ENCODE measurements around the gene CAPN8.

Gene CAPN8

DNA sequence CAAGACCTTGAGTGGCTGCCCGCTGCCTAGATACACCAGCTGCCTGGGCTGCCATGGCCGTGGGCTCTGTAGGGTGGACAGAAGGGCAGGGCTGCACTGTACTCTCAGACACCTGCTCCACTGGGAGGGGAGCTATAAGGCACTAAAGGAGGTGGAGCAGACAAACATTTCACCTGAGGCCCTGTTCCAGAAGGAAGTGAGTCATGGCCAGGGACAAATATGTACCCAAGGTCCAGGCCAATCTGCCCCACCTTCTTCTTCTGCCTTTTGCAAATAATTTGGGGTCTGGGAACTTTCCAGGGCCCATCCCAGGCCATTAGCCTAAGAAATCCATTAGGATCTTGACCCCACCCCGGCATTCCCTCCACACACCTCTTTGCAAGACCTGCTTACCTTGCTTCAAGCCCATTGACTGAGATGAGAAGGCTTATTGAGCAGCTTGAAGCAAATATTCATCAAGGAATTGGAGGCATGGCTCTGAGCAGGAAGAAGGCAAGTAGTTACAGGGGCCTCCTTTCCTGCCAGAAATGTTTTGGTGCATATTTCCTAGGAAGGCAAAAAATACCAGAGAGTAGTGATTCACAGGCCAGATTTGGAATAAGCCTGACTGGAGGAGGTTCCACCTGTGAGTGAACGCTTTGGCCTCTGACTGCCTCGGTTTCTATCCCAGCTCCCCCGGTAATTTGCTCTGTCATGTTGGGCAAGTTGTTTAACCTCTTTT, at the start of gene CAPN8:
Gene CAPN8, minus strand, starts transcription at position 110 of the 721 bp plus-strand sequence. Its CDS starts 55 bp downstream, at position 55.
- DNase-seq (ENCODE audit: low spot score), result no peak

DNA sequence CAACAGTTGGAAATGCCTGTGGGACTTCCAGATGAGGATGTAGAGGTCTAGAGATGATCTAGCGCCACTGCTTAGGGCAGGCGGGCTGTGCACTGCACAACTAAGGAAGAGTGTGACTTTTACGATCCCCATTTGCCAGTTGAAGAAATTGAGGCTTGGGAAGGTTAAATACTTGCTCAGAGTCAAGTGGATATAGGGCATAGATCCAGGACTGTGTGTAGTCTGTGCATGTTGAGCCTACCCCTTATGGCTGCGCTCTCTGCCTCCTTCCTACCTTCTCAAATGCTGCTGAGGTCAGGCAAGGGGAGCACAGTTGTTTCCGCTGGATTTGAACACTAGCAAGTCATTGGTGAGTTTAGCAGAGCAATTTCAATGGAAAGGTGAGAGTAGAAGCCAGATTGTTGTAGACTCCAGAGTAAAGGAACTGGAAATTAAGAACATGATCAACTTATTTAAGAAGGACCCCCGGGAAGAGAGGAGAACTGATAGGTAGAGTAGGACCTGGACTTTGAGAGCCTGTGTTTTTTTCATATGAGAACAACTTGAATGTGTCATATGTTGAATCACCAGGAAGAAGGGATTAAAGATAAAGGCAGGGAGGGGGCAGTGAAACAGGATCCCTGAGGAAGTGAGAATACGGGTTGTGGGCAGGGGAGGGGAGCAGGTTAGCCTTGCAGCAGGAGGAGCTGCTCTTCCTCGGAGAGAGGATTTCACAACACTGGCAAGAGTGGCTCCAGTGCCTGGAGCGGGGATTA, 49.5 kb upstream of the CAPN8 start:
- no peak for DNase-seq (ENCODE audit: low spot score)

DNA sequence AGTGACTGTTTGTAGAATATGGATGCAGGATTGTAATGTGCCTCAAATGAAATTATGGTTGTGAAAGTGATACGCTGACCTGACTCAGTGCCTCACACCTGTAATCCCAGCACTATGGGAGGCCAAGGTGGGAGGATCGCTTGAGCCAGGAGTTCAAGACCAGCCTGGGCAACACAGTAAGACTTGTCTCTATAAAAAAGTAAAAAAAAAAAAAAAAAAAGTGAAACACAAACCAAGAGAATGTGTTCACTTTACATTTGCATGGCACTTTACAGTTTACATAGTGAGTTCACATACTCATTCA, 48.9 kb upstream of the CAPN8 start:
- no peak for DNase-seq (ENCODE audit: low spot score)

DNA sequence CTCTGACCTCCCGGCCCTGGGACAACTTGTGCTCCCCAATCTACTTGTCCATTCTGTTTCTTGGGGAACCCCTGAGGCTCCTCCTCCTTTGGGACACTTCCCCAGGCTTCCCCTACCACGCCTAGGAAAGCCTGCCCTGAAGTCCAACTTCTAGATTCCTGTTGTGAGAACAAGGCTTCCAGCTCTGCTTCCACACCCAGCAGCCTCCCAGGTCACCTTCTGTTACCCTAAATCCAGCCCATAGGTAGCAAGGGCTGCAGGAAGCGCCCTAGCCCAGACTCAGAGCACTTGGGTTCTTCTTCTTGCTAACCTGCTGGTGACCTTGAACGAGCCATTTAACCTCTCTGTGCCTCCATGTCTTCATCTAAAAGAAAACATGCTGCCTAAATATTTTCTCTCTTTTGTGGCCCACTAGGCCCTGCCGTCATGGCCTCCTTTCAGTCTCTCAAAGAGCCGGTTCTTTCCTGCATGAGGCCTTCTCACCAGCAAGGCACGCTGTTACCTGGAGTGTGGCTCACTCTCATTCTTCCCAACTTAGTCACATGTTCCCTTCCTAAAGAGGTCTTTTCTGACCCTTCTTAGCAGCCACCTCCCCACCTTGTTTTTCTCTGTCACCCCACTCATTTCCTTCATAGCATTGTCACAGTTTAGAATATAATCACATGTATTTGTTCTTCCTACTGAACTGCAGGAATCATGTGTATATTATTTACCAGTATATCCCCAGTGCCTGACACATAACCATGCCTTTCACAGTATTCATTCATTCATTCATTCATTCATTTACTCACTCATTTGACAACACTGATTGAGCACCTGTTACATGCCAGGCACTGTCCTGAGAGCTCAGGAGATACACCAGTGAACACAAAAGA, 48.3 kb upstream of the CAPN8 start:
- no peak for DNase-seq (ENCODE audit: low spot score)

DNA sequence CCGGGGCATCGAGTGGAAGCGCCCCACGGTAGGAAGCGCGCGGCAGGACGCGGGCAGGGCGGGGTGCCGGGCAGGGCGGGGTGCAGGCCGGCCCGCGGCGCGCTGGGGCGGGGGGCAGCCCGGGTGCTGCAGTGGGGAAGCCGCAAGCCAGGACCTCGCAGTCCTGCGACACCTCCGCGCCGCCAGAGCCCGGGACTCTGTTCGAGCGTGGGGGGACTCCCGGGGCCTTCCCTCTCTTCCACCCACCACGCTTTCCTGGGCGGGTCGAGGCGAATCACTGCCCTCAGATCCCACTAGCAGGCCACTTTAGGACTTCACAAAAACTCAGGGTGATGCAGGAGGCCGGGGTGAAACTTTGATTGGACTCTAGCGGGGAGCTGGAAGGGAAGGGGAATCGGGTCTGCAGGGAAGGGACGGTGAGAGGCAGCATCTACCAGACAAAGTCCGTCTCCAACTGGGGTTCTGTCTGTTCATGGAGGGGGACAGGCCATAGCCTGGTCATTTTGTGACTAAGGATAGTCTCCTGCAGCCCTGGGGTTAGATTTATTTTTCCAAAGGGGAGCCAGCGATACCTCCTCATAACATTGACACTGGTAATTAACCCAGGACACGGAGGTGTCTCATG, 47.5 kb upstream of the CAPN8 start:
- no peak for DNase-seq (ENCODE audit: low spot score)

DNA sequence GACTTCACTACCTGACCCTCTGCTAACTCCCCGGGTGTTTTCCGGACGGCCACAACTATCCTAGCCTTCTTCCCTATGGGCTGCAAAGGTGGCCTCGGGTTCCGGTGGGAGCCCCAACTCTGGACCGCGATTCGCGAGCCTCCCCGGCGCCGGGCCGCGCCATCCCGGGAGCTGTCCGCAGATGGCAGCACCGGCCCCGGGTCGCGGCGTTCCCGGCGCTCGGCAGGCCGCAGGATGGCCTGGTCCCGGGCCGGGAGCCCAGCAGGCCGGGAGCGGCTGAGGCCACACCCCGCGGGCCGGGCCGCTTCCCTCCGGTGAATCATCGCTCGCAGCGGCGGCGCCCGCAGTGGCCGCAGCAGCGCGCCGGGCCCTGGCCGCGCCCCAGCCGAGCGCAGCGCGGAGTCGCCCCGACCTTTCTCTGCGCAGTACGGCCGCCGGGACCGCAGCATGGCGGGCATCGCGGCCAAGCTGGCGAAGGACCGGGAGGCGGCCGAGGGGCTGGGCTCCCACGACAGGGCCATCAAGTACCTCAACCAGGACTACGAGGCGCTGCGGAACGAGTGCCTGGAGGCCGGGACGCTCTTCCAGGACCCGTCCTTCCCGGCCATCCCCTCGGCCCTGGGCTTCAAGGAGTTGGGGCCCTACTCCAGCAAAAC, 46.8 kb upstream of the CAPN8 start, which contains the start of gene CAPN2:
Gene CAPN2, plus strand, starts transcription at position 346 of the 656 bp plus-strand sequence. Its CDS starts 102 bp downstream, at position 448.
- peak; percentile 75 for DNase-seq (ENCODE audit: low spot score)

DNA sequence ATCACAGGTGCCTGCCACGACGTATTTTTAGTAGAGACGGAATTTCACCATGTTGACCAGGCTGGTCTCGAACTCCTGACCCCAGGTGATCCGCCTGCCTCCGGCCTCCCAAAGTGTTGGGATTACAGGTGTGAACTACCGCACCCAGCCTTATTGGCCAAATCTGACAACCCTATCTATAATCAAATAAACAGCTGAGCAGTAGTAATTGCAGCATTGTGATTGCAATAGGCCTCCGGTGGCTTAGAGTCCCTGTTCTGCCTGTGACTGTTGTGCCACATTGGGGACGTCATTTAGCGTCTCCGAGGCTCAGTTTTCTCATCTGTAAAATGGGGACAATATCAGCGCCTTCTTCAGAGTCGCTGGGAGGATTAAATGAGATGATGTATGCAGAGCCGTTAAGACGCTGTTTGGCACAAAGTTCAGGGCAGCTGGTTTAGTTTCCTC, 46.3 kb upstream of the CAPN8 start:
- DNase-seq (ENCODE audit: low spot score), result no peak

DNA sequence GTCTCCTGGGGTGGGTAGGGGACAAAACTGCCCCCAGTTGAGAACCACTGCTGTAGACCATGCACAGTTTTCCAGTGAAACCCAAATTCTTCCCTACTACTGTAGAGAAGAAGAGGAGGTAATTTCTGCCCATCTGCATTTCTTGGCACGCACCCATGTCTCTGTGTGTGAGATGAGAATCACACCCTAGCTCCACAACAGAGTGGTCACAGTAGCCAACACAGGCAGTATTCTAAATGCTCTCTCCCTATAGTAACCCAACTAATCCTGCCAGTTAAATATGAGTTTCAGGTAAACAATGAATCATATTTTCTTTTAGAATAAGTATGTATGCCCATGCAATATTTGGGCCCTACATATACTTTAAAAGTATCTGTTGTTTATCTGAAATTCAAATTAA, 45.7 kb upstream of the CAPN8 start:
- DNase-seq (ENCODE audit: low spot score), result no peak

DNA sequence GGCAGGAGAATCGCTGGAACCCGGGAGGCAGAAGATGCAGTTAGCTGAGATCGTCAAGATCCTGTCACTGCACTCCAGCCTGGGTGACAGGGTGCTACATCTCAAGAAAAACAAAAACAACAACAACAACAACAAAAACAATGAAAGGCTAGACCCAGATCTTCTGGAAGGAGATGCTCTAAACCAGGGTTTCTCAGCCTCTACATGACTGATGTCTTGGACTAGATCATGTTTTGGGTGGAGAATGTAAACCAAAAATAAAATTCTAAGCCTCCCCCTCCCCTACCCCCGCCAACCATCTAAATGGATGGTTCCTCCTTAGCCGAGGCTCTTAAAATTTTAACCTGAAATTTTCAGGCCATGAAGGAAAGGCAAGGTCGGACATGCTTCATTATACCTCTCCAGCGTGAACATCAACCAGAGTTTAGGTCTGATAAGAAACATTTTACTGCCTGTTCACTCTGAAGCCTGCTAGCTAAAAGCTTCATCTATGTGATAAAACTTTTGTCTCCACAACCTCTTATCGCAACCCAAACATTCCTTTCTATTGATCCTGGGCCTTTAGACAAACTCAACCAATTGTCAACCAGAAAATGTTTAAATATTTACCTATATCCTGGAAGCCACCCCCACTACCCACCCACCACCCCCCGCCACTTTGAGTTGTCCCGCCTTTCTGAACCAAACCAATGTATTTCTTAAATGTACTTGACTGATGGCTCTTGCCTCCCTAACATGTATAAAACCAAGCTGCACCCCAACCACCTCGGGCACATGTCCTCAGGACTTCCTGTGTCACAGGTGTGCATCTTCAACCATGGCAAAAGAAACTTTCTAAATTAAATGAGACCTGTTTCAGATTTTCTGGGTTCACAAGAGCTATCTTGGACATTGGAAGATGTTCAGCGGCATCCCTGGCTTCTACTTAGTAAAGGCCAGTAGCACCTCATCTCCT, 45.0 kb upstream of the CAPN8 start:
- DNase-seq (ENCODE audit: low spot score), result no peak

DNA sequence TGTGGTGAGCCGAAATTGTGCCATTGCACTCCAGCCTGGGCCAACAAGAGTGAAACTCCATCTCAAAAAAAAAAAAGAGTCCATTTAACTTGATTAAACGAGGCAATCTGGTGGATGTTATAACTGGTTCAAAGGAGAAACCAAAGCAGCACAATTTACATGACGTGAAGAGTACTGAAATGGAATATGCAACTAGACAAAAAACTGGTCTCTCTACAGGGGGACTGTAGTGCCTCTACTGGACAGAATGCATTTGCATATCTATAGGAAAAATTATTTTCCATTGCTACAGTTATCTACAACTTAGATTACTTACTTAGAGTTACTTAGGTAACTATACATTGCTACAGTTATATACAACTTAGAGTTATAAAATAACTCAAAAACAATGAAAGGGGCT, 44.1 kb upstream of the CAPN8 start:
- no peak for DNase-seq (ENCODE audit: low spot score)

DNA sequence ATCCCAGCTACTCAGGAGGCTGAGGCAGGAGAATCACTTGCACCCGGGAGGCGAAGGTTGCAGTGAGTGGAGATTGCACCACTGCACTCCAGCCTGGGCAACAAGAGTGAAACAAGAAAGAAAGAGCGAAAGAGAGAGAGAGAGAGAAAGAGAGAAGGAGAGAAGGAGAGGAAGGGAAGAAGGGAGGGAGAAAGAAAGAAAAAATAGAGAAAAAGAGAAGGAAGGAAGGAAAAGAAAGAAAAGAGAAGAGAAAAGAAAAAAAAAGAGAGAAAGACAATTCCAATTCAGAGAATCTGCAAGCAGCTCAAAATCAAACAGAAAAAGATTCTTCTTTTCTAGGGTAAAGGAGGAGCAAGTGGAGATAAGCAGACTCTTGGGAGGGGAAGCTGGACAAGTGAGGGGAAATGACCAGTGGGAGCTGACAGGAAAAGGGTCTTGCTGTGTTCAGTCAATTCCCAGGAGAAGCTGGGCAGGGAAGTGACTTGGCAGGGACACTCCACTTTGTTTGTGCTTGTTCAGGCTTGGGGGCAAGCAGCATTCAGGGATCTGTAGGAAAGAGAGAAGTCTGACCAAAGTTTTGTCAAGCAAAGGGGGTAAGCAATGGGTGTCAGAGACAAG, 43.3 kb upstream of the CAPN8 start:
- DNase-seq (ENCODE audit: low spot score), result no peak

DNA sequence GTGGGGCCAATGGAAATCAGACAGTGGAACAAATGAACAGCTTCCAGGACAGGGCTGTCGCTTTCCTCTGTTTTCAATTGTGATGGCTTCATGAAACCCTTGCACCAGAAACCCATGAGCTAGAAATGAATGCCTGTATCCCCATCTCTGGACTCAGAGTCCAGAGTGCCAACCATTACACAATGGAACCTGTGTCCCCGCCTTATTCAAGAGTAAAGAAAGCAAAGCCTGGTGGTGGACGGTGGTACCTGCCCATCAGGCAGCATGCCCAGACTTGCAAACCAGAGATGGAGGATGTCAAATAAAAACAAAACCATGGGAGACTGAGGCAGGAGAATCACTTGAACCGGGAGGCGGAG, 42.5 kb upstream of the CAPN8 start:
- no peak for DNase-seq (ENCODE audit: low spot score)

DNA sequence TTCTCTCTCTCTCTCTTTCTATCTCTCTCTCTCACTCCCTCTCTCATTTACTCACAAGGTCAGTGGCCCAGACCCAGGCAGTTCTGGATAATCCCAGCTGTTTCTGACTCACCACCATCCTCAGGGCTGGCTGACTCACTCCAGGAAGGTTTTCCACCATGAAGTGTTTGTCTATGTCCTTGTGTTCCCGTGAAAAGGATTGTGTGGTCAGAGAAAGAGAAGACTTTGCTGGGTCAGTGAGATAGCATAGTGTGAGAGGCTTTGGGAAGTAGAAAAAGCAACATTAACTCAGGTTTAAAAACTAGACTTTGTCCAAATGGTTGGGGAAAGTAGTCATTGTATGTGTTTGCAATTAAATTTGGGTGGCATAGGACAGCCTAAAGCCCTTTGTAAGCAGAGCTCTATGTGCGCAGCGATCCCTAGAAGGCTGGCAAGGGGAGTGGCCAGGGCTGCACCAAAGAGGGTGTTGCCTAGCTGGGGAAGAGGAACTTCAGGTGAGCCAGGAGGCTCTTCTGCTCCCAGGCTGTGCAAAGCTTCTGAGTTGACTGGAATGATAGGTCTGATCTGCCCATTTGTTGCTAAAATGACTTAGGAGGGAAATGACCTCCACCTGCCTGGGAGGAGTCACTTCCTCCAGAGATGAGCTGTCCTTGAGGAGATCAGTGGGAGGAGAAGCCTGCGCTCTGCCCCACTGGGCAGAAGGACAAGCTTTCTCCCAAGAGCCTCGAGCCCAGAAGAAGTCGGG, 41.9 kb upstream of the CAPN8 start:
- DNase-seq (ENCODE audit: low spot score), result no peak

DNA sequence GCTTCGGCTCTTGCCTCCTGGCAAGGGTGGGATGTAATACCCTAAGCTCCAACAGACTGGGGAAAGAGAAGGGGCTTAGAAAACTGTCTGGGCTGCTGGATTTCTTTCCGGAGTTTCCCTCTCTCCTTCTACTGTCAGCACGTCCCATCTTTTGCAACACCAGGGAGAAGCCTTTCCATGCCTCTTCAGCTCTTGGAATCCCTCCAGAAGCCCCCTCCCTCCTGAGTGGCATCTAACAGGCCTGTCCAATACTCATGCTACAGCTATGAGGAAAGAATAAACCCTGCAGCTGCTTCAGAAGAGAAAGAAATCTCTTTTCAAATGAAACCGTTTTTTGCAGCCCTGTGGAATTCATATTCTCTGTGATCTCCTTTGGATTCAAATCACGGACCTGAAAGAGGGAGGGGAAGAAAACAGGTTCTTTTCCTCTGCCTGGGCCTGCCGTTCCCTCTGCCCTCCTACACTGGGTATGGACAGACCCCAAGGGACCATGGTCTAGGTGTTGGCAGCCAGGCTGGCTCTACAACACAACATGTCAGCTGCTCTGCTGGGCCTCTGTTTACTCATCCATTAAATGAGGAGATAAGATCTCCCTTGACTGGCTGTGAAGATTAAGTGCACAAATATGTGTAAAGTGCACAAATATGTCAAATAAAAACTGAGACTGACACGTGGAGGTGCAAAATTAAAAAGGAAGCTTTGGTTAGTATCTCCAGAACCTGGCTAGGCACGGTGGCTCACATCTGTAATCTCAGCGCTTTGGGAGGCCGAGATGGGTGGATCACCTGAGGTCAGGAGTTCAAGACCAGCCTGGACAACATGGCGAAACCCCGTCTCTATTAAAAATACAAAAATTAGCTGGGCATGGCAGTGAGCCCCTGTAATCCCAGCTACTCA, 40.8 kb upstream of the CAPN8 start:
- DNase-seq (ENCODE audit: low spot score), result no peak

DNA sequence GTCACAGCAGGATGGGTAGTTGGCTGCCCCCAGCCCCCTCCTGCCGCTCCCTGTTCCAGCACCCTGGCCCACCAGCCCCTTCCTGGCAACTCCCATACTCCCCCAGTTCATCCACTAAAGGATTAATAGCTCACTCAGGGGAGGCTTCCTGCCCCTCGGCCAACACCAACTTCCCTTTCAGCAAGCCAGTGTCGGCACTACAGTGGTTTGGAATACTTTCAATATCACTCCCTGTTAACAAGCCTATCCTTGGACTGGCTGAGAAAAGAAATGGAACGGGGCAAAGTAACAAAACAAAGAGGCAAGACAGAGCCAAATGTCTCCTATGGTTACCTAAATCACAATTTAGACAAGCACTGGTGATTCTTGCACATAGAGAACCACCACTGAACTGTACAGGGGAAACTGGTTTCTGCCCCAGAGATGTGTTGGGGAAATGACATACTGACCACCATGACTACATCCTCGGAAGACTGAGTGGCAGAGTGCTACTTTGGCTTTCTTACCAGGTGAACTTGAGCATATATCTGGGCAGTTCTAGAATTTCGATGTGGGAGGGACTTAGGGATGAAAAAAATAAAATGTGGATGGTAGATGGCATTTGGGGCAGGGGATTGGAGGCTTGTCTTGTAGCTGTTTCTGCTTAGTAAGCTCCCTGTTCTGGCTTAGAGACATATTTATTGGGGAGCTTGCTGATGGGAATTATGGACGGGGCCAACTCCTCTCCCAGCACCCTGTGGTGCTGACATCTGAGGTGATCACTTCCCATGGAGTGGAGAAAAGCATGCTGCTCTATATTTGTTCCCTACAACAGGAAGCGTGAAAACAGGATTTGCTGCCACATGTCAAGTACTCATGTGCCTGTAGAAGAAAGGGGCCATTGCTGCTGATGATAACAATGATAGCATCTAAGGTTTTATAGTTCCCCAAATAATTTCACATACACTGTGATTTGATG, 39.7 kb upstream of the CAPN8 start:
- DNase-seq (ENCODE audit: low spot score), result no peak

DNA sequence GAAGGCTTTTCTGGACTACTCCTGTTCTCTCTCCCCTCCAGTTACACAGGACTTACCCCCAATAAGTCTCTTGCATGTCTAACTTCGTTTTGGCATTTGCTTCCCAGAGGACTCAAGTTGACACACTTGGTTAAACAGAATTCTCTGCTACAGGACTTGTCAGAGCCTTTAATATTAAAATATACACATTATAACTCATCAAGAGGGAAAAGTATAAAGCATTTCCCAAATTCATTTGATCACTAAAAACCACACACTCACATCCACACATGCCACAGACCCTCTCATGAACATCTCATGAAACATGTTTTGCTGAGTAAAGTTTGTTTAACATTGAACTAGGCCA, 38.1 kb upstream of the CAPN8 start:
- DNase-seq (ENCODE audit: low spot score), result no peak
